ENCODE data around the gene CTSZ. TPM values are rescaled to one million over a fixed set of nuclear protein-coding genes. Genes with fewer than 3 reads are reported as not detected.

The CTSZ gene
- total RNA-seq, 1 experiment from 2014 or later = 194 TPM

DNA sequence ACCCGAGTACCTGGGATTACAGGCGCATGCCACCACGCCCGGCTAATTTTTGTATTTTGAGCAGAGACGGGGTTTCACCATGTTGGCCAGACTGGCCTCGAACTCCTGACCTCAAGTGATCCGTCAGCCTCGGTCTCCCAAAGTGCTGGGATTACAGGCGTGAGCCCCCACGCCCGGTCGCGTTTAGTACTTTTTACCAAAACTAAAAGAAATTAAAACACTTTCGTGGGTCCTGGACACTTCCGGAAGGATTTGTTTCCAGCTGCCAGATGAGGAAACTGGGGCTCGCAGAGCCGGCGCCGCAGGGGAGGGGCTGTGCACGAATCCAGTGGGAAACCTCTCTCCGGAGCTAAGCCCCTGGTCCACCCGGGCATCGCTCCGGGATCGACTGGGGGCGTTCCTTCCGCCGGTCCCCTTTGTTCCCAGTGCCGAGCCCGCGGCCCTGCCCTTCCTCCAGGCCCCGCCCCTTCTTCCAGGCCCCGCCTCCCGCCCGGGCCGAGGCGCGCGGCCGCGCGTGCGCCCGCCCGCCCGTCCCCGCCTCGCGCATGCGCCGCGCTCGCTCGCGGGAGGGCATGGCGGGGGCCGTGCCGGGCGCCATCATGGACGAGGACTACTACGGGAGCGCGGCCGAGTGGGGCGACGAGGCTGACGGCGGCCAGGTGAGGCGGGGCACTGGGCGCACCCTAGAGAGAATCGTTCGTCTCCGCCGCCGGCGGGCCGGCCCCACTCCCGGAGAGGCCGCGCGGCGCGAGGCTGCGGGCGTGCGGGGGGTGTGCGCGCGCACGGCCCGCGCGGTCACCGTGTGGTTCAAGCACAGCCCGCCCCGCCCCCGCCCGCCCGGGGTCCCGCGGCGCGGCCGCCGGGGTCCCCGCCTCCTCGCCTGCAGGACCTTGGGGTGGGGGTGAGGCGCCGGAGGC lies 26.1 kb downstream of the CTSZ start, which contains the start of gene NELFCD:
NELFCD (plus strand) TSS at position 546 of the 917 bp plus-strand sequence; CDS start at position 600, 54 bp downstream.
- no peaks in the 10 kb centered on the region for H3K9me3 ChIP-seq (ENCODE audit: insufficient read depth, low read depth)
- no peaks in the 10 kb centered on the region for H3K27me3 ChIP-seq (ENCODE audit: insufficient read depth, low read depth)
- BruUV-seq (replicated peaks) = TSS peak; percentile 96
- H3K79me2 ChIP-seq (ENCODE audit: low read depth) = peaks cover 46% of the 10 kb centered on the region
- intact Hi-C loops (cut with micrococcal nuclease; ENCODE audit: unreplicated experiment) = loop anchor here (1.0 to 5.0 kb wide), 2 partner anchors 51 to 90 kb away; partner anchors contain the start of gene ATP5F1E
- peak within 1 kb of the TSS; percentile 27; the same call in 1 of the 2 replicates for H3K27ac ChIP-seq
- ChIA-PET POLR2A (ENCODE audit: unreplicated experiment) (interaction anchor here (0.5 to 0.7 kb wide), 2 partner anchors 15 to 585 kb away, joined by 3 to 4 read pairs; no protein-coding TSS in a partner anchor), CTCF (interaction anchor here (0.6 to 0.7 kb wide), 2 partner anchors 216 to 876 kb away, joined by 3 to 9 read pairs; no protein-coding TSS in a partner anchor)
- peaks cover 4% of the 10 kb centered on the region; the same call in 1 of the 2 replicates for H3K36me3 ChIP-seq (ENCODE audit: low read depth)
- DNase-seq = peak; percentile 66 to 93
- peak within 1 kb of the TSS; percentile 100 for H3K4me3 ChIP-seq
- H4K20me1 ChIP-seq (ENCODE audit: insufficient read depth) = peaks cover 22% of the 10 kb centered on the region
- H3F3A ChIP-seq (ENCODE audit: insufficient read depth, low read depth) = no peaks in the 10 kb centered on the region
- TF ChIP-seq EZH2 (IDR thresholded peaks at IDR 0.05; ENCODE audit: low read depth) = no peak
- TF ChIP-seq, protein P1, sequence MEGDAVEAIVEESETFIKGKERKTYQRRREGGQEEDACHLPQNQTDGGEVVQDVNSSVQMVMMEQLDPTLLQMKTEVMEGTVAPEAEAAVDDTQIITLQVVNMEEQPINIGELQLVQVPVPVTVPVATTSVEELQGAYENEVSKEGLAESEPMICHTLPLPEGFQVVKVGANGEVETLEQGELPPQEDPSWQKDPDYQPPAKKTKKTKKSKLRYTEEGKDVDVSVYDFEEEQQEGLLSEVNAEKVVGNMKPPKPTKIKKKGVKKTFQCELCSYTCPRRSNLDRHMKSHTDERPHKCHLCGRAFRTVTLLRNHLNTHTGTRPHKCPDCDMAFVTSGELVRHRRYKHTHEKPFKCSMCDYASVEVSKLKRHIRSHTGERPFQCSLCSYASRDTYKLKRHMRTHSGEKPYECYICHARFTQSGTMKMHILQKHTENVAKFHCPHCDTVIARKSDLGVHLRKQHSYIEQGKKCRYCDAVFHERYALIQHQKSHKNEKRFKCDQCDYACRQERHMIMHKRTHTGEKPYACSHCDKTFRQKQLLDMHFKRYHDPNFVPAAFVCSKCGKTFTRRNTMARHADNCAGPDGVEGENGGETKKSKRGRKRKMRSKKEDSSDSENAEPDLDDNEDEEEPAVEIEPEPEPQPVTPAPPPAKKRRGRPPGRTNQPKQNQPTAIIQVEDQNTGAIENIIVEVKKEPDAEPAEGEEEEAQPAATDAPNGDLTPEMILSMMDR (conservative IDR thresholded peaks at IDR 0.05) = no peak
- peak within 1 kb of the TSS; percentile 89 for H3K4me2 ChIP-seq
- peaks cover 13% of the 10 kb centered on the region for H3K4me1 ChIP-seq (replicated peaks; ENCODE audit: insufficient read depth)
- peak within 1 kb of the TSS; percentile 99 for H2AFZ ChIP-seq
- H3K9me2 ChIP-seq (ENCODE audit: insufficient read depth) = no peaks in the 10 kb centered on the region

DNA sequence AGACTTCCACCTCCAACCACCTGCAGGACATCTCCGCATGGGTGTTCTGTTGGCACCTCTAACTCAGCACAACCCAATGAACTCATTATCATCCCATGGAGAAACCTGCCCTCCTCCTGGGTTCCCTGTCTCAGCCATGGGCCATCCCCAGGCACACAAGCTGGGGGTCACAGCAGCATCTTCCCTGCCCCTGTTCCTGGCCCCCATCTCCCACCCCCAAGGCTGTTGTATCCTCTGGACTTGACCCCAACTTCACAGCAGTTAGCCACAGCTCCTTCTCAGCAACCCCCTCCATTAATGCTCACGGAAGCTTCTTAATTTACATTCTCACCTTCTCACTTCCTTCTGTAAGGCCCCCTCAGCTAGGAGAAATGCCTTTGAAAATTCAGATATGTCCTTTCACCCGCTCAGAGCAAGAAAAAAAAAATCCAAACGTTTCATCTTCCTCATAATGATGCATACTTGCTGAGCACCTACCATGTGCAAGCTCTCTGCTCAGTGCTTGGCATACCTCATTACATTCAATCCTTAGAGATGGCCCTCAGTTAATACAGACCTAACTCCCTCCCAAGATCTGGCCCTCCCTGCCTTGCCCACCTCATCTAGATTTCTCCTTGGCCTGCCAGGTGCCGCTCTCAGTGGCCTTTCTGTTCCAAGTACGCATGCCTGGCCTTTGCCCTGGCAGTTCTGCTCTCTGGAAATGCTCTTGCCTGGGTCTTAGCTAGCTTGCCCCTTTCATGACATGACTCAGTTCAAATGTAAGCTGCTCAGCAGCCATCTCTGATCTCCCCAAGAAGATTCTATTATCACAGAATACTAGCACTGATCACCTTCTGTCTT lies 28.5 kb downstream of the CTSZ start:
- DNase-seq = no peak
- peaks cover 13% of the 10 kb centered on the region for H3K4me1 ChIP-seq (replicated peaks; ENCODE audit: insufficient read depth)
- no peaks in the 10 kb centered on the region for H3K9me2 ChIP-seq (ENCODE audit: insufficient read depth)
- no peak overlapping the region for H3K4me3 ChIP-seq
- ChIA-PET CTCF (interaction anchor here (0.6 kb wide), 1 partner anchor 949 kb away, joined by 3 read pairs; no protein-coding TSS in a partner anchor), POLR2A (ENCODE audit: unreplicated experiment) (interaction anchor here (0.5 kb wide), 1 partner anchor 17 kb away, joined by 6 read pairs; no protein-coding TSS in a partner anchor)
- no peaks in the 10 kb centered on the region for H3K27me3 ChIP-seq (ENCODE audit: insufficient read depth, low read depth)
- H3K9me3 ChIP-seq (ENCODE audit: insufficient read depth, low read depth) = no peaks in the 10 kb centered on the region
- H3K79me2 ChIP-seq (ENCODE audit: low read depth) = peaks cover 22% of the 10 kb centered on the region
- intact Hi-C loops (cut with micrococcal nuclease; ENCODE audit: unreplicated experiment) = no loop called here
- no peaks in the 10 kb centered on the region for H3F3A ChIP-seq (ENCODE audit: insufficient read depth, low read depth)
- no peak overlapping the region for H2AFZ ChIP-seq
- H3K4me2 ChIP-seq = no peak overlapping the region
- H3K27ac ChIP-seq = no peak overlapping the region
- H4K20me1 ChIP-seq (ENCODE audit: insufficient read depth) = peaks cover 2% of the 10 kb centered on the region; the same call in 1 of the 2 replicates
- BruUV-seq (replicated peaks) = no TSS peak
- no peaks in the 10 kb centered on the region for H3K36me3 ChIP-seq (ENCODE audit: low read depth)
- TF ChIP-seq, protein P1 (conservative IDR thresholded peaks at IDR 0.05) = no peak
- no peak for TF ChIP-seq EZH2 (IDR thresholded peaks at IDR 0.05; ENCODE audit: low read depth)

All from PC-9 (cell line).